NCI-H146 (cell line): ENCODE data around the gene ANXA2.
"Not testable (repeated sequence)": the region's sequence is repeated elsewhere in the genome, so short reads cannot be mapped to it uniquely, and the experiment has no call there.

Source experiments
- DNase-seq: peaks from one replicate; lab custom pipeline; 2025; lab: John Stamatoyannopoulos, UW

ANXA2 gene

GRCh38 chr15:60410350-60410749 is 12.6 kb upstream of the ANXA2 start:
- not testable (repeated sequence) for DNase-seq

- no peak for DNase-seq
Measured at GRCh38 chr15:60408463-60408981, 10.7 kb upstream of the ANXA2 start.

DNA sequence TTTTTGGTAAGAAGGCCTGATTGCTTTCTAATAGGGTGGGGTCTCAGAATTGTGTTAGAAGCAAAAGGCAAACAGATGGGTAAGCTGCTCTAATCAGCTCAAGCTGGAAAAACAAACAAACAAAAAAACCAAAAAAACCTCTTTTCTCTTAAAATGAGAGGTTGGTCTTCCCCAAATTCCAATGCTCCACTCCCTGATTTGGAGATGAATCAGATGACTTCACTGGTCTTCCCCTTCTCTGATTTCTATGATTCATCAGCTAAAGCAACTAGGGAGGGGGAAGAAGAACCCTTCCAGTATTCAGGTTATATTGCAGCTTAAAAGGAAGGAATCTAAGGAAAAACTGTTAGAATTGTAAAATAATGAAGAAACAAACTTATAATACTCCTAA is 9.6 kb upstream of the ANXA2 start:
- no peak for DNase-seq

DNA sequence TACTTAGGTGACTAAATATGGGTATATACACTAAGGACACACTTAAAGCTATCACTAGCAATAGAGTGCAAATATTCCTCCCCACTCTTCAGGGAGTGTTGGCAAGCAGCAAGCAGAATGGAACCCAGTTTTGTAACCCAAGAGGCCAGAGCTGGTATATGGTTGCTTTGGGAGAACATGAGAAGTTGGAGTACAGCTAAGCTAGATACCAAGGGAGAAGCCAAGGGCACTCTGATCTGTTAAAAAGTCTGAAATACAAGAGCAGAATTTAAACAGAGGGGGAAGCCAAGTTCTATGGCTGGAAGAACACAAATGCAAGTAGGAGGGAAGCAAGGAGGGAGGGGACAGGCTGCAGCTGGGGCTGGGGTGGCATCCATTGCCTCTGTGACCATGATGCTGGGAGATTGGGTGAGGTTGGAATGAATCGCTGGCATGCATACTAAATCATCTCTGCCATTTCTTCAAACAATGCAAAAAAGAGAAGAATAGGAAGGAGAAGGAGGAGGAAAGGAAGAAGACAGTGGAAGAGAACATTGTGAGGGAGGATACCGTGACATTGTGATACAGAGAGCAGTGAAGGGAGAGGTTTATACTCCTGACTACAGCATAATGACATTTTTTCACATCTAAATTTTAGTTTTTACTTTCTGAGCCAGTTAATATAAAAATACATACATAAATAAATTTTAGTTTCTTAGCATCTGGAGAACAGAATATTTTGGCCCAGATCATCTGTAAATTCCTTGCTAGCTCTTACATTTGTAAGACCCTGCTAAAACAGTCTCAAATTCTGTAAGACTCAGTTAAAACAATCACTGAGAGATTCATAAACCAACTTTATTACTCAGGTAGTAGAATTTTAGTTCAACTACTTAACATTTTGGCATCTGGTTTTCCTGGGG is 9.0 kb upstream of the ANXA2 start:
- no peak for DNase-seq

GRCh38 chr15:60405399-60405798 is 7.6 kb upstream of the ANXA2 start:
- no peak for DNase-seq

- DNase-seq, result not testable (repeated sequence)
Measured at GRCh38 chr15:60404351-60404750, 6.6 kb upstream of the ANXA2 start.

- no peak for DNase-seq
Measured at GRCh38 chr15:60400944-60401343, 3.2 kb upstream of the ANXA2 start.

GRCh38 chr15:60399931-60400330 is 2.1 kb upstream of the ANXA2 start:
- no peak for DNase-seq

GRCh38 chr15:60399246-60399915 is 1.6 kb upstream of the ANXA2 start:
- no peak for DNase-seq

DNA sequence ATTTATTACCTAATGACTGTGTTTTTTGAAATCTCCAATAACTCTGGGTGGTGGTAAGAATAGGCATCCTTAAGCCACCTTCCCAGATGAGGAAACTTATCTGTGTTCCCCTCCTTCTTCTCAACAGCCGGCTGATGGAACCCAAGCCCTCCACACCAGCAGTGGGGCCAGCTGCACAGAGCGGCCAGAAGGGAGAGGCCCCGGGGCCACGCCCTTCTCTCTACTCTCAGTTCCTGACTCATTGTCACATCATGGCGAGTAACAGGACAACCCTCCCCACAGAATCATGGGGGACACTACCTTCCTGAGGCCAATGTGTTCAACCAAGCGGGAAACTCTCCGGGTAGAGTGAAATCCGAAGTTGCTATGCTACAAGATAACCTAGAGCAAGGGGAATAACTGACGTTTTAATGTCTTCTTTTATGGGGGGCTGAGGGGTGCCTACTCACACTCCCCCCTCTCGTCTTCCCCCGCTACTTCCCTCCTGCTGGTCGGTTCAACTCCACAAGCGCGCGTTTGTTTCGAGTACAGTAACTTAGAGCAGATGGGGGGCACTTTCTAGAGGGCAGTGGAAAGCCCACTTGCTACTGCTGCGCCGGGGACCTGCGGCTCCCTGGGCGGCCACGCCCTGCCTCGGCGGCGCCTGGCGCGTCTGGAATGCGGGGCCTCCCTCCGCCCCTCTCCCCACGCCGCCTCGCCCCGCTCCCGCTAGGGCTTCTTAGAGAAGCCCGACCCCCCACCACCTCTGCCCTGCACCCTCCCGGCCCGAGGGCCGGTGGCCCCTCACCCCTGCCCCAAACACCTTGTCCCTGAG is 621 bp downstream of the ANXA2 start:
- DNase-seq, result peak; percentile 50

- DNase-seq, result no peak
Measured at GRCh38 chr15:60396560-60396957, 1.2 kb downstream of the ANXA2 start.

DNA sequence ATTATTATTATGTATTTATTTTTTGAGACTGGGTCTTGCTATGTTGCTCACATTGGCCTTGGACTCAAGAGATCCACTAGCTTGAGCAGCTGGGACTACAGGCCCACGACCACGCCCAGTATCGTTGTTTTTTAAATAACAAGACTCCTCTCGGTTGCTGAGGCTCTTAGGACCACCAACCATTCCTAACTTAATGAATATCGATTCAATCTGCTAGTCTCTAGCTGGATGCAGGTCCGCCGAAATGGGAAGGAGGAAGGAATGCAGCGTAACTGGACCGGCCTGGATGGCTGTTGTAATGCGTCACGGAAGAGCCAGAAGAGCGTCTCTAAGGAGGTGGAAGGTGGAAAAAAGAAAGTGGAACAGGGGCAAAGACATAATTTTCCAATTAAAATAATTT is 1.7 kb downstream of the ANXA2 start:
- no peak for DNase-seq

GRCh38 chr15:60395276-60396011 is 2.3 kb downstream of the ANXA2 start:
- DNase-seq, result no peak

DNA sequence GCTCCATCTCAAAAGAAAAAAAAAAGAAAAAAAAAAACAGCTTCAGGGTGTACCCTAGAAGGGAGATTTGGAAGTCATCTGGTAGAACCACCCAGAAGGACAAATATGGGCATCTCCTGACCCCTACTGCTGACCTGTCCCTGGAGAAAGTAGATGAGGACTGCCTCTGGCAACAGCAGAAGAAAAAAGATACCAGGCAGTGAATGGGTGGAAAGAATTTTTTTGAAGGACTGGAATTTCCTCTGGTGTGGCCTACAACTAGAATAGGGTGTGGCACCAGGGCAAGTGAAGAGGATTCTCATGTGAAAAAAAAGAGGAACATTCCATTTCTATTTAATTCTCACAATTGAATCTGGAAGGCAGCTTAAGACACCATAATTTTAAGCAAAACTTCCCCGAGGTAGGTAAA is 3.1 kb downstream of the ANXA2 start:
- no peak for DNase-seq

GRCh38 chr15:60392986-60393790 is 4.6 kb downstream of the ANXA2 start:
- DNase-seq, result no peak

GRCh38 chr15:60392601-60392985 is 5.2 kb downstream of the ANXA2 start:
- no peak for DNase-seq

GRCh38 chr15:60391722-60392315 is 6.0 kb downstream of the ANXA2 start:
- no peak for DNase-seq

DNA sequence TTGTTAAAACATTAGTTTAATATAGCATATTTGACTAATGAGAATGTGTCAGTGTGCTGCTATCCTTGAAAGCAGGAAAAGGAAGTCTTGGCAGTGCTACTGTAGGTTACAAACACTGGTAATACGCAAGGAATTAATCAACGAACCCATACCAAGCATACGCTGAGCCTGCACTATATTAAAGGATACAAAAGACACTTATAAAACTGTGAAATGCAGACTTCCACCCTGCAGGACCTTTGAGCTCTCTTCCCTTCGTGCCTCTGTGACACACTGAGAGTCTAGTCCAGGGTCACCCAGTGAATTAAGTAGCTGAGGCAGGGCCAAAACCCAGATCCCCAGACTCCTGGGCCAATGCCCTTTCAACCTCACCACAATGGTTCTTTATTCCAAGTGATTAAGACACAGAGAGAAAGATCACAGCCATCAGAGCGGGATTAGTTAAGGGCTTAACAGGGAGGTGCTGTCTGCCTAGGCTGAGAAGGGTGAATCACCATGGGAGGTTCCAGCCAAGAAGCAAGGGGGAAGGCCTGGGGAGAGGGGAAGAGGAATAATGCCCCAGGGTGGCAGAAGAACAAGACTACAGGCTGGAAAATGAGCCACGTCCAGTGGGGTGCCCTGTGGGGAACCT is 6.8 kb downstream of the ANXA2 start:
- no peak for DNase-seq

DNA sequence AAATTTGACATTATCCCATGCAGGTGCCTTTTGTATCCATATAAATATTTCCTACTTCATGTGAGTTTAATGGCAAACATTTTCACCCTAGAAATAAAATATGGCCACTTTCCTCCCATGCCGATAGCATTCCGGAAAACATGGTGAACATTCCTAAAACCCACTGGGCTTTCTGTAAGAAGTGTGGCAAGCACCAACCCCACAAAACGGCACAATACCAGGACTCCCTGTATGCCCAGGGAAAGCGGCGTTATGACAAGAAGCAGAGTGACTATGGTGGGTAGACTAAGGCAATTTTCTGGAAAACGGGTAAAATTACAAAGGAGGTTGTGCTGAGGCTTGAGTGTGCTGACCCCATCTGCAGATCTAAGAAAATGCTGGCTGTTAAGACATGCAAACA is 7.6 kb downstream of the ANXA2 start:
- no peak for DNase-seq
